ENCODE data around the gene PELI2. TPM values are rescaled to one million over a fixed set of nuclear protein-coding genes. Genes with fewer than 3 reads are reported as not detected.

PELI2 gene
- total and polyA plus RNA-seq, 2 of the 4 experiments (the other 2 are of a cell fraction): 6.0 to 36.7 TPM

DNA sequence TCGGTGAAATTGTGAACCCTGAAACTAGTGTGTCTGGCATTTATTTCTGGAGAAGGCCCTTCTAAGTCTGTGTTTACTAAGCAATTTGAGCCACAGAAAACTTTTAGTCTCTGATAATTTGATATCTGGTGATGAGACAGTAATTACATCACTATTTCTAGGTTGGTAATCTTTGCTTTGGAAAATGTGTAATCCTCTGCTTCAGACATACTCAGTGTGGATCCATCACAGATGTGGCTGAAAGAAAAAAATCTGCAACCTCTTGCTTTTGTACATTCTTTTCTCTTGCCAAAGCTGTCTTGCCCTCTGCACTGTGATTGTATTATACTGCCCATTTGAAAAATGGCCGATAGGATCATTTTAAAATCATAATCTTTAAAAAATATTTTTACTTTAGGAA, 78.1 kb downstream of the PELI2 start:
- H3K4me2 ChIP-seq (ENCODE audit: low read depth, low read length): no peak overlapping the region
- H3K9me1 ChIP-seq (ENCODE audit: insufficient read depth, low read length): peaks cover 7% of the 10 kb centered on the region
- H3K36me3 ChIP-seq (ENCODE audit: control insufficient read depth, insufficient read depth, low read length): no peaks in the 10 kb centered on the region
- BruUV-seq (replicated peaks): no TSS peak
- CTCF ChIA-PET: no interaction called here
- H3K27me3 ChIP-seq (ENCODE audit: control insufficient read depth, insufficient read depth, low read length): no peaks in the 10 kb centered on the region
- H3K4me1 ChIP-seq (ENCODE audit: control insufficient read depth, insufficient read depth, low read length): peaks cover 18% of the 10 kb centered on the region
- H4K5ac ChIP-seq (ENCODE audit: low read depth, low read length): no peak overlapping the region
- no peak overlapping the region for H3K27ac ChIP-seq (ENCODE audit: insufficient read depth, low read length)
- H3K18ac ChIP-seq (ENCODE audit: low read depth, low read length): no peak overlapping the region
- H3K23ac ChIP-seq (ENCODE audit: low read depth, low read length): no peak overlapping the region
- no peak overlapping the region for H3K56ac ChIP-seq (ENCODE audit: extremely low read depth, insufficient read depth, low read length)
- H3K4me3 ChIP-seq (ENCODE audit: insufficient read depth, low read depth, low read length): no peak overlapping the region
- peak; percentile 65 for TF ChIP-seq CEBPB (IDR thresholded peaks at IDR 0.05; ENCODE audit: low read depth, low read length)
- TF ChIP-seq BHLHE40 (IDR thresholded peaks at IDR 0.05; ENCODE audit: low read depth, low read length): no peak
- intact Hi-C loops (cut with micrococcal nuclease): loop anchor here (5.0 to 10.0 kb wide), 2 partner anchors 74 to 229 kb away; no protein-coding TSS in a partner anchor
- H3K14ac ChIP-seq (replicated peaks; ENCODE audit: low read depth, low read length): no peak overlapping the region
- ATAC-seq (ENCODE audit: low read depth) (peak; percentile 11), DNase-seq (peak; percentile 74)
- no peak overlapping the region for H2AK9ac ChIP-seq (replicated peaks; ENCODE audit: low read depth, low read length, poor library complexity)
- peak overlapping the region; percentile 2 for H2BK5ac ChIP-seq (ENCODE audit: low read depth, low read length, poor library complexity, severe bottlenecking)
- H4K91ac ChIP-seq (ENCODE audit: insufficient read depth, low read depth, low read length): no peak overlapping the region
- no peak overlapping the region for H2AK5ac ChIP-seq (ENCODE audit: low read depth, low read length)
- H3K9ac ChIP-seq (ENCODE audit: low read depth, low read length): no peak overlapping the region
- H2AFZ ChIP-seq (replicated peaks; ENCODE audit: low read length, poor library complexity): no peak overlapping the region
- H3K79me1 ChIP-seq (ENCODE audit: low read depth in 1 of 2, low read length in 2 of 2): peaks cover 25 to 50% of the 10 kb centered on the region in 2 experiments
- no CpG with 5 or more reads among the region's 2 CpGs for WGBS, 2 experiments (ENCODE audit: extremely low coverage in 2 of 2, insufficient read length in 1 of 2)
- H2BK120ac ChIP-seq (ENCODE audit: low read depth, low read length): no peak overlapping the region
- no peaks in the 10 kb centered on the region for H4K20me1 ChIP-seq (ENCODE audit: insufficient read depth, low read length)
- in situ Hi-C loops (cut with MboI; ENCODE audit: low sequenced_read_pairs): no loop called here
- no peak overlapping the region for H4K8ac ChIP-seq (ENCODE audit: low read depth in 2 of 2, low read length in 2 of 2)
- dilution Hi-C loops (cut with HindIII; ENCODE audit: low sequenced_read_pairs, unreplicated experiment): no loop called here
- no peak overlapping the region for H2BK15ac ChIP-seq (ENCODE audit: low read depth, low read length)
- H2BK20ac ChIP-seq (ENCODE audit: low read depth, low read length): no peak overlapping the region
- H3K4ac ChIP-seq (ENCODE audit: low read depth, low read length): no peak overlapping the region
- POLR2A ChIA-PET (ENCODE audit: unreplicated experiment): no interaction called here
- H3K9me3 ChIP-seq (ENCODE audit: control insufficient read depth, insufficient read depth, low read length): no peaks in the 10 kb centered on the region
